GM19395 (cell line): ENCODE measurements around the gene CHRNA4.
"Not testable (repeated sequence)": the region's sequence is repeated elsewhere in the genome, so short reads cannot be mapped to it uniquely, and the experiment has no call there.

Experiments
- ATAC-seq: cut with Tn5 transposase; IDR thresholded peaks from one replicate; pipeline ENCODE4 v1.9.1; 2021; ENCODE audit warnings: mild to moderate bottlenecking, moderate library complexity; ENCODE audit not compliant: unreplicated experiment

Gene CHRNA4

GRCh38 chr20:63350597-63351325, 10.4 kb downstream of the CHRNA4 start:
- ATAC-seq, result no peak

GRCh38 chr20:63350196-63350595, 11.0 kb downstream of the CHRNA4 start:
- no peak for ATAC-seq

DNA sequence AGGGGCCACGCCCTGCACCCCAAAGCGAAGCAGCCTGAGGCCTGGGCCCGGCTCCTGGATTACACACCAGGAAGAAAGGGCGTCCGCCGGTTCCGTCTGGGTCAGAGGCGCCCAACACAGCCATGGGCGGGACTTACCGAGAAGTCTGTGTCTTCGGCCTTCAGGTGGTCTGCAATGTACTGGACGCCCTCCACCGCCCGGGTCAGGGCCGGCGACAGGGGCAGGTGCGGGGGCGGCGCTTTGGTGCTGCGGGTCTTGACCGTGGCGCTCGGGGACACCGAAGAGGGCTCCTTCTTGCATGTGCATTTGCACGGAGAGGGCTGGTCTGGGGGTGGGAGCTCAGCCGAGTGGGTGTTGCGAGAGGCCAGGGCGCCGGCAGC, 11.6 kb downstream of the CHRNA4 start:
- no peak for ATAC-seq

GRCh38 chr20:63348828-63349515, 12.2 kb downstream of the CHRNA4 start:
- no peak for ATAC-seq

DNA sequence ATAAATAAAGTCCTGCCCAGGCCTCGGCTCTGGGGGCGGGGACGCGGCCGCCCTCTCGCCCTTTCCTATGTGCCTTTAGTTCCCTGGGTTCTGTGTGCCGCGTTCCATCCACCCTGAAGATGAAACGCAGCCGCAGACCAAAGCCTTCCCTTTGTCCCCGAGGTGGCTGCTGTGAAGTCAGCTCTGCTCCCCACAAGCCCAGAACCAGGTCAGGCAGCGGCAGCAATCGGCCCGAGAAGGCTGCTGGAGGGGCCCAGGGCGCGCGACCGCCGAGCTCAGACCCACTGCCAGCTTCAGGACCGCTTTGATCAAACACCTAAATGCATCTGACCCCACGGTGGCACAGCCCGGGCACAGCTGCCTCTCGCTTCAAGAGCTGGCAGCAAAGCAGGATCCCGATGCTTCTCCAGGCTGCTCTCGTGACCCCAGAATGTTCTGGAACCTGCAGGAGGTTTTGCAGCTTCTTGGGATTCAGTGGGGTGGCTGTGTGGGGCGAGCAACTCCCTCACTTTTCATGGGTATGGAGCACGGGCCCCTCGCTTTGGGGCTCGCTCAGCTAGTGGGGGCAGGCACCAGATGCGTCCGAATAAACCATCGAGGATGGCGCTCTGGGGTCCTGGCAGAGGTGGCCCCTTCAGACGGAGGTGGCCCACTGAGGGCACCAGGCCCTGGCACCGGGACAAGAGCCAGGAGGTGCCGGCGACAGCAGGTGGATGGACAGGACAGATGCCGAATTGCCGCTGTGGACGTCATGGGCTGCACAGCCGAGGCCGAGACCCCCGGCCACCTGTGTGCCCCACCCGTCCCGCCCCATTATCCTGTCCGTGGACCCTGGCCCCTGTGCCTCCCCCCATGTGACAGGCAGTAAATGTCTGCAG, 13.0 kb downstream of the CHRNA4 start:
- ATAC-seq, result no peak

GRCh38 chr20:63347081-63347741, 13.9 kb downstream of the CHRNA4 start:
- no peak for ATAC-seq

DNA sequence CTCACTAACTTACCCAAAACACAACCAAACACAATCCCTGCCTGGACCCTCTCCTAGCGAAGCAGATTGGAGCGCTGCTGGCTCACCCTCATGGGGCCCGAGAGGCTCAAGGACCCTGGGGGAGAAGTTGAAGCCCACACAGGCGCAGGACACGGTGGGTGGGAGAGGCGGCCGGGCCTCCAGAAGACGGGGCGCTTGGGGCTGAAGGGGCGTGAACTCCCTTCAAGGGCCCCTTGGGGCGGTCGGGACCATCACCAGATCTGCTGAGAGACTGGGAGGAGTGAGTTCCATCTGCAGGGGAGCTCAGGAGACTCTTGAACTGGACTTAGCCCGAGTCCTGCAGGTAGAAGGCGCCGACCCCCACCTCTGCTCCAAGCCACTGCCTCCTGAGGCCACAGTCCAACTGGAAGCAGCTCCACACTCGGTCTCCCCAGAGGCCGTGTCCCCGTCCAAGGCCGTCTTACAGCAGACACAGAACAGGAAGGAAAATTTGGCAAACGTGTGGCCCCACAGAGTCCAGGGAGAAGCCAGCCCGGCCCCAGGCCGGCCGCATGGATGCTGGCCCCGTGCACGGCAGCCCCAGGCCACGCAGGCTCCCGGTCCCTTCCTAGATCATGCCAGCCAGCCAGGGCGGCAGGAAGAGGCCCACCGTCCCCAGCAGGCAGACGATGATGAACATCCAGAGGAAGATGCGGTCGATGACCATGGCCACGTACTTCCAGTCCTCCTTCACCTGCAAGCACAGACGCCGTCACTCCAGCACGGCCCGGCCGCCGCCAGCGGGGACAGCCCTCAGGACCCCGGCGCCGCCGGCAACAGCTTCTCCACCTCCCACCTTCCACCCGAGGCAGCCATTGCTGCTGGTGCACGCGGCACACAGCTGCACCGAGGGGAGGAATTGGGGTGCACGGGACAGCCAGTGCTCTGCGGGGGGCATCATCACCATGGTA, 14.7 kb downstream of the CHRNA4 start:
- no peak for ATAC-seq

DNA sequence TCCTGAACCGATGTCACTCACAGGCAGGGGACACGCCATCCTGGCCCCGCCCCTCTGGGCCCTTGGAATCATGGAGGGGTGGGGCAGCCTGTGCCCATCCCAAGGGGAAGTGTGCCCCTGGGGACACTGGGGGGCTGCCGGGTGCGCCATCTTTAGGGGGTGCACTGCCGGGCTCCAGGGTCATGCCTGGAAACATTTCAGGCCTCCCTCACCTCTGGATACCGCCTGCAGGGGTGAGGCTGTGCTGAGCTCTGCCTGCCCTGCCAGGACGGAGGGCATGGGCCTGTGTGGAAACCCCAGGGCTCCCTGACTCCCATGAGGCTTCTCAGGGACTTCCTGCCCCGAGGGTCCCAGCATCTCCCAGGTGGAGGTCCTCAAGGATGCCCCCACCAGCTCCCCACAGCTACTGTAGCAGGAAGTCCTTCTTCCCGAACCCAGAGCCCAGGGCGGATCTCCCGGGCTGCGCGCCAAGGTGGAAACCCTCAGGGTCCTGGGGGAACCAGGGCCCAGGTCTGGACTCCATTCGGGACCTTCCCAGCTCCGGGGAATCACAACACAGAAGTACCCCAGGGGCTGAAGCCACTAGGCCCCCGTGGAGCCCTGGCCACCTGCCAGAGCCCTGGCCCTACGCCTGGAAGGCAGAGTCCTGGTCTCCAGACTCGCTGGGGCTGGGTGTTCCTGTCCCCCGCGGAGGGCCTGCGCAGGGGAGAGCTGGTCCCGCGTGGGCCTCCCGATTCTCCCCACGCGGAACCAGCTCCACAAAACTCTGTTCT, 15.6 kb downstream of the CHRNA4 start:
- no peak for ATAC-seq

GRCh38 chr20:63344616-63345327, 16.4 kb downstream of the CHRNA4 start:
- ATAC-seq, result no peak

- no peak for ATAC-seq
These were observed 17.4 kb downstream of the CHRNA4 start for GRCh38 chr20:63343460-63344445.

GRCh38 chr20:63342561-63343459, 18.3 kb downstream of the CHRNA4 start:
- no peak for ATAC-seq

DNA sequence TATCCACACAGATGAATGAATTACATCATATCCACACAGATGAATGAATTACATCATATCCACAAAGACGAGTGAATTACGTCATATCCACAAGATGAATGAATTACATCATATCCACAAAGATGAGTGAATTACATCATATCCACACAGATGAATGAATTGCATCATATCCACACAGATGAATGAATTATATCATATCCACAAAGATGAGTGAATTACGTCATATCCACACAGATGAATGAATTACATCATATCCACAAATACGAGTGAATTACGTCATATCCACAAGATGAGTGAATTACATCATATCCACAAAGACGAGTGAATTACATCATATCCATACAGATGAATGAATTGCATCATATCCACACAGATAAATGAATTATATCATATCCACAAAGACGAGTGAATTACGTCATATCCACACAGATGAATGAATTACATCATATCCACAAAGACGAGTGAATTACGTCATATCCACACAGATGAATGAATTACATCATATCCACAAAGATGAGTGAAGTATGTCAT, 20.9 kb downstream of the CHRNA4 start:
- not testable (repeated sequence) for ATAC-seq

- ATAC-seq, result not testable (repeated sequence)
These were observed 21.7 kb downstream of the CHRNA4 start for GRCh38 chr20:63339154-63340094.

- ATAC-seq, result no peak
These were observed 23.2 kb downstream of the CHRNA4 start for GRCh38 chr20:63337786-63338420.
